Dedifferentiated amniotic fluid mesenchymal stem cell (primary cell): ENCODE results near the gene F2RL2.
A peak's percentile ranks its signal among the peaks of the same experiment; 100 is the strongest.

Experiments used
- DNase-seq: peaks from one replicate; pipeline ENCODE4 v3.0.0-alpha.2; 2016; ENCODE audit errors: extremely low spot score

F2RL2 gene, protein sequence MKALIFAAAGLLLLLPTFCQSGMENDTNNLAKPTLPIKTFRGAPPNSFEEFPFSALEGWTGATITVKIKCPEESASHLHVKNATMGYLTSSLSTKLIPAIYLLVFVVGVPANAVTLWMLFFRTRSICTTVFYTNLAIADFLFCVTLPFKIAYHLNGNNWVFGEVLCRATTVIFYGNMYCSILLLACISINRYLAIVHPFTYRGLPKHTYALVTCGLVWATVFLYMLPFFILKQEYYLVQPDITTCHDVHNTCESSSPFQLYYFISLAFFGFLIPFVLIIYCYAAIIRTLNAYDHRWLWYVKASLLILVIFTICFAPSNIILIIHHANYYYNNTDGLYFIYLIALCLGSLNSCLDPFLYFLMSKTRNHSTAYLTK

DNA sequence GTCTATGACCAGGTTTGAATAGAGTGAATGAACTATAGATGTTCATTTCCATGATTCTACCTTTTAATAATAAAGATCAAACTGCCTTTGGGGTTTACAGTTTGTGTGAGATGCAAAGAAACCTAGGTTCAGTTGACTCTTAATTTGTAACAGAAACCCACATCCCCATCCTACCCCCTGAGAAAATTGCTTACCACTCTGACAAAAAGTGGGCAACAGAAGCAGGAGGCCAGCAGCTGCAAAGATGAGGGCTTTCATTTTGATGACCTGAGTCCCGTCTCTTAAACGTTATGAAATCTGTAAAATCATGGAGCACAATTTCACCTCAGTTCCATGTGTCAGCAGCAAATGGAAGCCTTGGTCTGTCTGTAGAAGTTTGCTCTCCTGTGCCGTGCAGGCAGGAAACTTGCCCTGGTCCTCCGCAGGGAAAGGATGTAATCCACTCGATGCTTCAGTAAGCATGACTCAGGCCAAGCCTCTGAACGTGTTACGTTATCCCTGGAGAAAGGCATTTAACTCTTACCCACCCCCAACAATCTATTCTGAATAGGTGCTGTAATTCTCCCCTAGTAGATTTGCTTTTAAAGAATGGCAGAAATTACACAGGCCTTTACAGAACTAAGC is at the start of gene F2RL2:
Gene F2RL2 (minus strand): TSS at position 431 of the 624 bp plus-strand sequence. CDS start 173 bp downstream, at position 258.
- peak; percentile 91 for DNase-seq

DNA sequence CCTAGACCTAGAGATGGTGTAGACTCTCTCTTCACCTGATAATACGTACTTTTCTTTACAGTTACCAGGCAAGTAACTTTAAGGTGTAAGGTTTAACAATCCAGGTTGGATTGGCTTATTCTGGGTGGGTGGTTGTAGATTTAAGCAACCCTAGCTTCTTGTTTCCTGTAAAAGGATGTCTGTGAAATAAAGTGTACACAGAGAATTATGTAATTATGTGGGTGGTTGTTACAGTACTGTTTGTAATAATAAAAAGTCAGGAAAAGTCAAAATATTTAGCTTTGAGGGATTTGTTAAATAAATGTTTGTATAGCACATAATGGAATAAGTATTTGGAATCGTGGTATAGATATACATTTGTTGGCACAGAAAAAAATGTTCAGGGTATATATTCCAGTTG is 49.0 kb upstream of the F2RL2 start:
- no peak for DNase-seq

DNA sequence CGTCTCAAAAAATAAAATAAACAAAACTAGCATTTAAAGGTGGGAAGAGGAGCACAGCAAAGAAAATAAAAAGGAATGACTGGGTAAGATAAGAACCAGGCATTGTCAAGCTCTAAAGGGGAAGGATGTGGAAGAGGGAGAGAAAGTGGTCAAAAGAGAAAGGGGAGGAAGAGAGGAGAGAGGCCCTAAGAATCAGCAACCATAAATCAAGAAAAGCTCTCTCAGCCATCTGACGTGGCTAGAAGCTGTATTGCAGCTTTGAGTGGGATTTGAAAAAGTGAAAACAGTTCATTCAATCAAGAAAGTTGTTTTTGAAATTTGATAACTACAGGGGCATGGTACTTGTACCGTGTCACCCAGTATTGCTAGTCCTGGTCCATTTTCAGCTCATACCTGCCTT is 47.3 kb upstream of the F2RL2 start:
- no peak for DNase-seq

DNA sequence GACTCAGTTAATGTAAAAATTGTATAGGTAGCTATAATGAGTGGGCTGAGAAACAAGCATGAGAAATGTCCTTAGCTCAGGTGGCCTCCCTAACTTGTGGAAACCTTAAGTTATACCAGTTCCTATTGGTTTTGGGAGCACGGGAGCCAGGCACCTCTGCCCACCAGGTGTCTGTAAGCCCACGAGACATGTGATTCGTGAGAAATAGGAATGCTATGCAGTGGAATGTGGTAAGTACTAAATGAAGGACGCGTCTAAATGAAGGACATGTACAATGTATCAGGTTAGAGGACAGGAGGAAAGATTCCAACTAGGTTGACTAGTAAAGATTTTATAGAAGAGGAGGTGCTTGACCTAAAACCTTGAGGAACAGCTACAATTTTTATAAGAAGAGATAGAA is 46.0 kb upstream of the F2RL2 start:
- no peak for DNase-seq

GRCh38 chr5:76667495-76667894 is 44.3 kb upstream of the F2RL2 start:
- no peak for DNase-seq

DNA sequence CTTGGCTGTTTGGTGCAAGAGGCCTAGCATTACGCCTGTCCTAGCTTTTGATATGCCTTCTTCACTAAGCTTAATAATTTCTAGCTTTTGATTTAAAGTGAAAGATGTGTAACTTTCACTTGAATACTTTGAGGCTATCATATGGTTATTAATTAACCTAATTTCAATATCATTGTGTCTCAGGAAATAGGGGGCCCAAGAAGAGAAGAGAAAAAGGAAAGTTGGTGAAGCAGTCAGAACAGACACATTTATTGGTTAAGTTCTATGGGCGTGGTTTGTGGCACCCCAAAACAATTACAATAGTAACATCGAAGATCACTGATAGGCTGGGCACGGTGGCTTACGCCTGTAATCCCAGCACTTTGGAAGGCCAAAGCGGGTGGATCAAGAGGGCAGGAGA is 40.9 kb upstream of the F2RL2 start:
- DNase-seq = no peak

DNA sequence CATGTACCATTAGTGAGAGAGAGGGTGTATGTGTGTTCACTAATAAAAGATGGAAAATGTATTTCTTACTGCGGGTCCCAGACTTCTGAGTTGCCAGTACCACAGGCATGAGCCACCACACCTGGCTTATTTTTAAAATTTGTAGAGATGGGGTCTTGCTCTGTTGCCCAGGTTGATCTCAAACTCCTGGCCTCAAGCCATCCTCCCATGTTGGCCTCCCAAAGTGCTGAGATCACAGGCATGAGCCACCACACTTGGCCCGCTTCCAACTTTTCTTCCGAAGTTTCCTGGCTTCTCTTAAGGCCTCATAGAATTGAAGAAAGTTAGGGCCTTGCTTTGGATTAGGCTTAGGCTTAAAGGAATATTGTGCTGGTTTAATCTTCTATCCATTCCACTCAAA is 40.4 kb upstream of the F2RL2 start:
- no peak for DNase-seq

- no peak for DNase-seq
Measured at GRCh38 chr5:76662521-76662920, 39.3 kb upstream of the F2RL2 start.

DNA sequence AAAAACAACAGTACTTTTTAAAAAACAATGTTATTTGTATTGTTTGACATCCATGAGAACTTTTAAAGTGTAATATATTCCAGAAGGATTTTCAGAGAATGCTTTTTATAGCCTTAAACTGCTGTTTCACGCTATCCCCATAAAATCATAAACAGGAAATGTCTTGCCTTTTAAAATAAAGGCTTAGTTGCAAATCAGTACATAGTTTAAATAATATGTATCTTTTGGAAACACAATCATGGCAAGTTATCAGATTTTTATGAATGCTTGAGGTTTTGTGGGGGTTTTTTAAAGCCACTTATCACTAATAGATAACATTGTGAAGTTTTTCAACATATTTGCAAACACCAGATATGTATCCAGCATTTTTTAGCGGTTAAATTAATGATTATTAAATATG is 37.2 kb upstream of the F2RL2 start:
- DNase-seq = no peak

DNA sequence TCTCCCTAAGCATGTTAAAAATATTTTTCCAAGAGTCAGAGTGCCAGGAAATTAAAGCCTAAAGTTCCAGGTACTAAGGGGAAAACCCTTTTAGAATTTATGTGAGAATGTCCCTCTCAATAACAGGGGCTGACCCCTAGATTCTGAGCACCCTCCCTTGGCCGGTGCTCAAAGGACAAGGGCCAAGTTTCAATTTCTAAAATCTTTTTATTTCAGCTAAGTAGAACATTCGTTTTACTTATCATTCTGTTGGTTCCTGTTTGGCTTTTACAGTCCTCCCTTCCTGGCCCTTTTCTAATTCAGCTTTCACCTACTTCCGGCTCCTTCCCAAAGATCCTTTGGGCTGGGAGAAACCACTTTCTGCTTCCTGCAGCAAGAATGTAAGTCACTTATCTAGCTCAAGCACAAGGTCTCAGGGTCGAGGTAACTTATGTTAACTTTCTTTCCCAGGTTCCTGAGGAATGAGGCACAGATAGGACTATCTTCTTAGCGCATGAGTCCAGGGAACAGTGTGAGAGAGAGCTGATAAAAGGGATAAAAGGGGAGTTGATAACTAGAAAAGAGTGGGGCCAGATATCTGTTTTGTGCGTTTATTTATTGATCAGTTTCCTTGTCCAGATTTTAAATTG is 34.6 kb upstream of the F2RL2 start:
- DNase-seq = no peak

GRCh38 chr5:76657091-76657490 is 33.9 kb upstream of the F2RL2 start:
- no peak for DNase-seq

DNA sequence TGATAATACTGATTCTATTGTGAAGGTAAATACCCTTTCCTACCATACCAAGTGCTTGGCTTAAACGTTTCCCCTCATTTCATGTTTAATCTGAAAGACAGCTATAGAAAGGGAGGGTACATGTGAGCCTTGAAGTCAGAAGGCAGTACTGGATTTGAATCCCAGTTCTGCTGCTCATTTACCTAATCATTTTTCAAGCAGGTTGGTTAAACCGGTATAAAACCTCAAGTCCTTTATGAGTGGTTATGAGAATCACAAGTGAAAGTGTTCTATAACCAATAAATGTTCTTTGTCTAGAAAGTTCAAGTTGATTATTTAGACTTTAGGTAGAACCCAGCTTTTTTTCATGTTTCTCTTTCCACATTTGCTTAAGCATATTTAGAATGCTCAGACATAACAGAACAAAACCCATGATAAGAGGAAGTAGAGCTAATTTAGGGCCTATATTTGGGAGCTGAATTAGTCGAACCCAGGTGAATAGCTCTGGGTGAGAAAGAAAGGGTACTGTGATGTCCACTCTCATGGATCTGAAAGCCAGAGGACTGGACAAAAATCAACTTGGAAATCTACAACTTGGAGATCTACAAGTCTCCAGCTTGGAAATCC is 29.7 kb upstream of the F2RL2 start:
- DNase-seq = no peak

DNA sequence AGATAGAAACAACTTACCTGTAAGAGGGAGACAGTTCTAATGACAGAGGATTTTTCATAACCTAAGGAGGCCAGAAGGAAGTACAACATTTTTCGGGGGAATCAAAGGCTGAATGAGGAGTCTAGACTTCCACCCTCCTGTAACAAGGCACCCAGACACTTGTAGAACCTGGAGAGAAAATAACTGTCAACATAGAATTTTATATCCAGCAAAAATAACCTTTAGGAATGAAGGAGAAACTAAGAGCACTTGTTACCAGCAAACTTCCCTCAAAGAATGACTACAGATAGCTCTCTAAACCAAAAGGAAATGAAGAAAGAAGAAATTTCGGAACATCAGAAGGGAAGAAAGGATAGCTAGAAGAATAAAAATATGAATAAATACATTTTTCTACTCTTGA is 25.9 kb upstream of the F2RL2 start:
- no peak for DNase-seq

- no peak for DNase-seq
Measured at GRCh38 chr5:76643371-76643770, 20.2 kb upstream of the F2RL2 start.

GRCh38 chr5:76642390-76643040 is 19.3 kb upstream of the F2RL2 start:
- DNase-seq = no peak

- peak; percentile 81 for DNase-seq
Measured at GRCh38 chr5:76641514-76642120, 18.4 kb upstream of the F2RL2 start.

- DNase-seq = peak; percentile 44
Measured at GRCh38 chr5:76638479-76638878, 15.3 kb upstream of the F2RL2 start.

DNA sequence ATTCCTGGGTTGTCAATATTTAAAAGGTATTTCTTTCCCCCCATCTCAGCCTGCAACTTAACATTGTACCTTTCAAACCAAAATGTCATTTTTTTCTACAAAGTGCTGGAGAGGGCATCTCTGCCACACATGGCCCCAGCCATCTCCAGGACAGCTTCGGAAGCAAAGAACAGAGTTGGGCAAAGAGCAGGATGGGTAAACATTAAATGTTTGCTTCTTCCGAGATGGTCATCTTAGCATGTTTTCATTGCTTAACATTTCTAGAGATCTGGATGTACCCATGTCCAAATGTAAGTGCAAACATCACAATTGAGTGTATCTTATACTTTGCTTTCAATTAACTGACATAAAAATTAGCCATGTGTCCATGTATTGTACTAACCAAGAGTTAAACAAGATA is 14.3 kb upstream of the F2RL2 start:
- no peak for DNase-seq

- no peak for DNase-seq
Measured at GRCh38 chr5:76634661-76635060, 11.5 kb upstream of the F2RL2 start.

DNA sequence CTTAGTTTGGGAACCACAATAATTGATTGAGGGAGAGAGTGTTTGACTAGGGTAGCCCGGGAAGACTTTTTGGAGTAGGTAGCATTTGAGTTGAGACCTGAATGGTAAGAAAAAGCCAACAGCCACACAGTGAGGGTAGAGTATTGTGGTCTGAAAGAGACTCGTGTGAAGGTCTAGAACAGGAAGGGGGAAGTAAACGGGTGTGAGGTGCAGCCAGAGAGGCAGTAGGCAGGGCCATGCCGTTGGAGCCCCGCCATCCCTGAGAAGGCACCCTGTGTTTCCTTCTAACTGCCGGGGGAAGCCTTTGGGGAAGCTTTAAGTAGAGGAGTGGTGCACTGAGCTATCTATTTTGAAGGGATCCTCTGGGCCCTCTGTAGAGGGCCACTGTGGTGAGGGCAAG is 3.5 kb upstream of the F2RL2 start:
- DNase-seq = no peak

GRCh38 chr5:76625087-76625815 is 2.0 kb upstream of the F2RL2 start:
- DNase-seq = no peak
